ENCODE data around the gene TMED8.

TMED8 gene

DNA sequence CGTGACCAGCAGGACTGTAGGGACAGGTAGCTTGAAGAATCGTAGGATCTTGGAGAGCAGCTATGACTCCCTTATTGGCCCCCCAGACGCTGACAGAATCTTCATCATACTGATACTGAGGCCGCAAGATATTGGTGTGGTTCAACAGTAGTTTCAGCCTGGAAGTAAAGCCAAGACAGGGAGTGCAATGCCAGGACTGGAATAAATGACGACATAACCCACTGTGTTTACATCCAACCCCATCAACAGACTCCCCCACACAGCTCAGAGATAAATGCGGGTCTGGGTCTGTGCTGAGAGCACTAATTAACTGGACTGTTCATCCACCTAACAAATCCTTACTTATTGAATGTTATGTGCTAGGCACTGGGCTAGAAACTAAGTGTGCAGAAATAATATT is 29.8 kb upstream of the TMED8 start:
- no peak for DNase-seq

DNA sequence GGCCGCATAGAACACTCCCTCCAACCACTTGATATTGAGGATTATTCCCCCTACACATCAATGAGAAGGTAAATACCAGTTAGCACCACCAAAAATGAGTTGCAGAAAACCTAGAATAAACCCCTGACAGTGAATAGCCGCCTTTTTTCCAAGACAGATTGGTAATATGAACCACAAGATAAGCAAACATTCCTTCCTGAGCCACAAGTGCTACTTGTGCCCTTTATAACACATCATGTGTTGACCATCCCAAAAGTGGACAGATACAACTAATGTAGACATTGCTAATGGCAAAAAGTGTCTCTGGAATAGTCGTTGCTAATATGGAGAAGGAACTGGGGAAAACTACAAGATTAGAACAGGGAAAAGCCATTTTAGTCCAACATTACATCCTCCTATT is 29.2 kb upstream of the TMED8 start:
- H3K36me3 ChIP-seq (ENCODE audit: control insufficient read depth, insufficient read depth, low read length), result no peaks in the 10 kb centered on the region
- no peaks in the 10 kb centered on the region for H3K4me1 ChIP-seq (ENCODE audit: control insufficient read depth, insufficient read depth, low read length, poor library complexity, severe bottlenecking)
- no peak for DNase-seq

More for the DNA sequence above, 29.8 kb upstream of the TMED8 start:
- Histone ChIP-seq H3K27ac (ENCODE audit: insufficient read depth, low read length, poor library complexity, severe bottlenecking) (no peak overlapping the region), H3K4me1 (ENCODE audit: control insufficient read depth, insufficient read depth, low read length, poor library complexity, severe bottlenecking) (no peaks in the 10 kb centered on the region), H3K36me3 (ENCODE audit: control insufficient read depth, insufficient read depth, low read length) (no peaks in the 10 kb centered on the region), H3K9me3 (ENCODE audit: control insufficient read depth, low read length) (no peaks in the 10 kb centered on the region), H3K4me3 (ENCODE audit: insufficient read depth, low read depth, low read length, poor library complexity, severe bottlenecking) (no peak overlapping the region), H3K27me3 (replicated peaks; ENCODE audit: control insufficient read depth, insufficient read depth, low read length, poor library complexity, severe bottlenecking) (no peaks in the 10 kb centered on the region)

GRCh38 chr14:77403768-77404167 is 26.9 kb upstream of the TMED8 start:
- Histone ChIP-seq H3K27ac (ENCODE audit: insufficient read depth, low read length, poor library complexity, severe bottlenecking) (no peak overlapping the region), H3K9me3 (ENCODE audit: control insufficient read depth, low read length) (no peaks in the 10 kb centered on the region), H3K36me3 (ENCODE audit: control insufficient read depth, insufficient read depth, low read length) (no peaks in the 10 kb centered on the region), H3K4me1 (ENCODE audit: control insufficient read depth, insufficient read depth, low read length, poor library complexity, severe bottlenecking) (no peaks in the 10 kb centered on the region), H3K27me3 (replicated peaks; ENCODE audit: control insufficient read depth, insufficient read depth, low read length, poor library complexity, severe bottlenecking) (no peaks in the 10 kb centered on the region), H3K4me3 (ENCODE audit: insufficient read depth, low read depth, low read length, poor library complexity, severe bottlenecking) (no peak overlapping the region)
- no peak for DNase-seq

More for the DNA sequence above, 29.2 kb upstream of the TMED8 start:
- no peak overlapping the region for H3K27ac ChIP-seq (ENCODE audit: insufficient read depth, low read length, poor library complexity, severe bottlenecking)
- no peaks in the 10 kb centered on the region for H3K27me3 ChIP-seq (replicated peaks; ENCODE audit: control insufficient read depth, insufficient read depth, low read length, poor library complexity, severe bottlenecking)
- no peaks in the 10 kb centered on the region for H3K9me3 ChIP-seq (ENCODE audit: control insufficient read depth, low read length)
- H3K4me3 ChIP-seq (ENCODE audit: insufficient read depth, low read depth, low read length, poor library complexity, severe bottlenecking), result no peak overlapping the region

DNA sequence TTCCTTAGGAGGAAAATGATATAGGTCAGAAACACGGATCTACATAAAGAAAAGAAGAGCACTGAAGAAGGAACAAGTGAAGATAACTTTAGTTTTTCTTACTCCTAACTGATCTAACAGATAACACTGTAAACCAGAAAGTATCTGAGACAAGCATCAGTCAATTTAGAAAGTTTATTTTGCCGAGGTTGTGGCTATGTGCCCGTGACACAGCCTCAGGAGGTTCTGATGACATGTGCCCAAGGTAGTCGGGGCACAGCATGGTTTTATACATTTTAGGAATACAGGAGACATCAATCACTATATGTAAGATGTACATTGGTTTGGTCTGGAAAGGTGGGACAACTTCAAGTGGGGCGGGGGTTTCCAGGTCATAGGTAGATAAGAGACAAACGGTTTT is 23.3 kb upstream of the TMED8 start:
- H3K27ac ChIP-seq (ENCODE audit: insufficient read depth, low read length, poor library complexity, severe bottlenecking), result no peak overlapping the region
- H3K36me3 ChIP-seq (ENCODE audit: control insufficient read depth, insufficient read depth, low read length), result no peaks in the 10 kb centered on the region
- H3K4me3 ChIP-seq (ENCODE audit: insufficient read depth, low read depth, low read length, poor library complexity, severe bottlenecking), result no peak overlapping the region
- H3K4me1 ChIP-seq (ENCODE audit: control insufficient read depth, insufficient read depth, low read length, poor library complexity, severe bottlenecking), result no peaks in the 10 kb centered on the region
- H3K27me3 ChIP-seq (replicated peaks; ENCODE audit: control insufficient read depth, insufficient read depth, low read length, poor library complexity, severe bottlenecking), result no peaks in the 10 kb centered on the region
- no peaks in the 10 kb centered on the region for H3K9me3 ChIP-seq (ENCODE audit: control insufficient read depth, low read length)
- no peak for DNase-seq

DNA sequence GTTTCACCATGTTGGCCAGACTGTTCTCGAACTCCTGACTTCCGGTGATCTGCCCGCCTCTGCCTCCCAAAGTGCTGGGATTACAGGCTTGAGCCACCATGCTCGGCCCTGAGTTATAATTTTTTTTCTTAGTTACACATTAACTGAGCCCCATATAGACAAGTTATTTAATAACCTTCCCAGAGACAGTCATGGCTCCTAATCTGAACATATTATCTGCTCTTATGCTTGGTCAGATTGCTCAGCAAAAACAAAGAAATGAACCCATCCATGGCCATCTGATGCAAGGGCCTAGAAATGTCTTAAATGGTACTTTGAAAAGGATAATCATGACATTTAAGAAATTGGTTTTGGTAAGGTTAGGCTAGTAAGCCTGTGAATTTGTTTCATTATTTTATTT is 13.3 kb upstream of the TMED8 start:
- no peak overlapping the region for H3K4me3 ChIP-seq (ENCODE audit: insufficient read depth, low read depth, low read length, poor library complexity, severe bottlenecking)
- H3K4me1 ChIP-seq (ENCODE audit: control insufficient read depth, insufficient read depth, low read length, poor library complexity, severe bottlenecking), result no peaks in the 10 kb centered on the region
- H3K27me3 ChIP-seq (replicated peaks; ENCODE audit: control insufficient read depth, insufficient read depth, low read length, poor library complexity, severe bottlenecking), result no peaks in the 10 kb centered on the region
- H3K9me3 ChIP-seq (ENCODE audit: control insufficient read depth, low read length), result no peaks in the 10 kb centered on the region
- H3K27ac ChIP-seq (ENCODE audit: insufficient read depth, low read length, poor library complexity, severe bottlenecking), result no peak overlapping the region
- no peak for DNase-seq
- H3K36me3 ChIP-seq (ENCODE audit: control insufficient read depth, insufficient read depth, low read length), result no peaks in the 10 kb centered on the region

DNA sequence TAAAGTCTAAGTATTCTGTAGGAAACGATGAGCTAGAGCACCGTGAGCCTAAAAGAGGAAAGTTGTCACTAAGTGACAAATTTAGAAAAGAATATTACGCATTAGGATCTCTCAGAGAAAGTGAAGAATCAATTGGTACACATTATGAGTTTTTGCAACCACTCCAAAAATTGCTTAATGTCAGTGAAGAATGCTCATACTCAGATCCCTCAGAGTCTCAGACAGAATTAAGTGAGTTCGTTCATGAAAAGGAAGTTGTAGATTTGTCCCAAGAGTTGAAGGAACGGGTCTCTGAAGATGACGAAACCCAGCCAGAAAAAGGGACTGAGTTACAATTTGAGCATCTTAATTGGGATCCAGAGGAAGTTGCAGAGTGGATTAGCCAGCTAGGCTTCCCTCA is 1.8 kb upstream of the TMED8 start:
- no peak for DNase-seq
- Histone ChIP-seq H3K27ac (ENCODE audit: insufficient read depth, low read length, poor library complexity, severe bottlenecking) (no peak overlapping the region), H3K4me1 (ENCODE audit: control insufficient read depth, insufficient read depth, low read length, poor library complexity, severe bottlenecking) (peaks cover 10% of the 10 kb centered on the region), H3K36me3 (ENCODE audit: control insufficient read depth, insufficient read depth, low read length) (no peaks in the 10 kb centered on the region), H3K27me3 (replicated peaks; ENCODE audit: control insufficient read depth, insufficient read depth, low read length, poor library complexity, severe bottlenecking) (no peaks in the 10 kb centered on the region), H3K4me3 (ENCODE audit: insufficient read depth, low read depth, low read length, poor library complexity, severe bottlenecking) (no peak overlapping the region), H3K9me3 (ENCODE audit: control insufficient read depth, low read length) (no peaks in the 10 kb centered on the region)

- Histone ChIP-seq H3K36me3 (ENCODE audit: control insufficient read depth, insufficient read depth, low read length) (no peaks in the 10 kb centered on the region), H3K9me3 (ENCODE audit: control insufficient read depth, low read length) (no peaks in the 10 kb centered on the region), H3K27ac (ENCODE audit: insufficient read depth, low read length, poor library complexity, severe bottlenecking) (peak overlapping the region; percentile 86), H3K4me1 (ENCODE audit: control insufficient read depth, insufficient read depth, low read length, poor library complexity, severe bottlenecking) (peaks cover 10% of the 10 kb centered on the region), H3K27me3 (replicated peaks; ENCODE audit: control insufficient read depth, insufficient read depth, low read length, poor library complexity, severe bottlenecking) (no peaks in the 10 kb centered on the region), H3K4me3 (ENCODE audit: insufficient read depth, low read depth, low read length, poor library complexity, severe bottlenecking) (peak overlapping the region; percentile 94)
- peak in 1 of 3 donors; percentile 2 for DNase-seq
Observed at GRCh38 chr14:77377502-77377844, 579 bp upstream of the TMED8 start.

- DNase-seq, result peak in 2 of 3 donors; percentile 0 to 9
- Histone ChIP-seq H3K36me3 (ENCODE audit: control insufficient read depth, insufficient read depth, low read length) (no peaks in the 10 kb centered on the region), H3K27ac (ENCODE audit: insufficient read depth, low read length, poor library complexity, severe bottlenecking) (peak overlapping the region; percentile 86), H3K27me3 (replicated peaks; ENCODE audit: control insufficient read depth, insufficient read depth, low read length, poor library complexity, severe bottlenecking) (no peaks in the 10 kb centered on the region), H3K4me1 (ENCODE audit: control insufficient read depth, insufficient read depth, low read length, poor library complexity, severe bottlenecking) (peaks cover 10% of the 10 kb centered on the region), H3K9me3 (ENCODE audit: control insufficient read depth, low read length) (no peaks in the 10 kb centered on the region), H3K4me3 (ENCODE audit: insufficient read depth, low read depth, low read length, poor library complexity, severe bottlenecking) (peak overlapping the region; percentile 94)
Observed at GRCh38 chr14:77375973-77376770, 722 bp downstream of the TMED8 start.

DNA sequence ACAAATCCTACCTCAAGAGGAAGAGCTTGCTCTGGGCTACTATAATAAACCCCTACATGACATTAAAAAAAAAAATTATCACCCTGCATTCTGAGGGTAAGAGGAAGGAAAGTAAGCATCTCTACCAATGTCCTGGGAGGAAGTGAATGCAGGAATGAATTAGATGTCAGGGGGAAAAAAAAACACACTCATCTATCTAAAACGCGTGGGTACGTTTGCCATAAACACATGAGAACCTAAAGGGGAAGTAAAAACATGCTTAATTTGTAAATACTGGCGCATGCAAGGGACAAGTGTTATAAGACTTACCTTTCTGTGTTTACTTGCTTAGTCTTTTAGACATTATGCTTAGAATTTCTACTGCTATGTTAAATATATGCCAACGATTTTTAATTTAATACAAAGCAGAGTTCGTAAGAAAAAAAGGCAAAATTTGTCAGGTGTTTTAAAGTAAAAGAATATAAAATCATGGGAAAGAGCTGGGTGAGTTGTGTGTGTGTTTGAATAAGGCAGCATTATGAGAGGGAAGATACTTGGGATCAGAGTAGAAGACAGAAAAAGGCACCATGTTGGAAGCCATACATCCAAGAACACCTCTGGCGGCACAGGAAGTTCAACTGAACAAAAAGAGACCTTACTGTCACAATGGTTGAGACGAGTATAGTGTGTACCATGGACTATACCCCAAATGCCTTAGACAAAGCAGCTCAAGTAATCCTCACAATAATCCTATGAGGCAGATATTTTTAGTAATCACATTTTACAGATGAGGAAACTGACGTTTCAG is 1.5 kb downstream of the TMED8 start:
- H3K36me3 ChIP-seq (ENCODE audit: control insufficient read depth, insufficient read depth, low read length), result no peaks in the 10 kb centered on the region
- peaks cover 10% of the 10 kb centered on the region for H3K4me1 ChIP-seq (ENCODE audit: control insufficient read depth, insufficient read depth, low read length, poor library complexity, severe bottlenecking)
- H3K4me3 ChIP-seq (ENCODE audit: insufficient read depth, low read depth, low read length, poor library complexity, severe bottlenecking), result peak overlapping the region; percentile 94

GRCh38 chr14:77372304-77372841 is 4.5 kb downstream of the TMED8 start:
- Histone ChIP-seq H3K9me3 (ENCODE audit: control insufficient read depth, low read length) (no peaks in the 10 kb centered on the region), H3K27ac (ENCODE audit: insufficient read depth, low read length, poor library complexity, severe bottlenecking) (no peak overlapping the region), H3K4me3 (ENCODE audit: insufficient read depth, low read depth, low read length, poor library complexity, severe bottlenecking) (no peak overlapping the region), H3K36me3 (ENCODE audit: control insufficient read depth, insufficient read depth, low read length) (no peaks in the 10 kb centered on the region), H3K4me1 (ENCODE audit: control insufficient read depth, insufficient read depth, low read length, poor library complexity, severe bottlenecking) (peaks cover 8% of the 10 kb centered on the region), H3K27me3 (replicated peaks; ENCODE audit: control insufficient read depth, insufficient read depth, low read length, poor library complexity, severe bottlenecking) (no peaks in the 10 kb centered on the region)
- DNase-seq, result no peak

More for the DNA sequence above, 1.5 kb downstream of the TMED8 start:
- H3K27ac ChIP-seq (ENCODE audit: insufficient read depth, low read length, poor library complexity, severe bottlenecking), result no peak overlapping the region
- H3K9me3 ChIP-seq (ENCODE audit: control insufficient read depth, low read length), result no peaks in the 10 kb centered on the region
- no peak for DNase-seq
- H3K27me3 ChIP-seq (replicated peaks; ENCODE audit: control insufficient read depth, insufficient read depth, low read length, poor library complexity, severe bottlenecking), result no peaks in the 10 kb centered on the region

All from effector memory CD4-positive, alpha-beta T cell (primary cell).